ENCODE results near the gene ANKMY1. TPM values are rescaled to one million over a fixed set of nuclear protein-coding genes. Genes with fewer than 3 reads are reported as not detected.
A peak's percentile ranks its signal among the peaks of the same experiment; 100 is the strongest.

ANKMY1 gene
- total RNA-seq, 1 donor from 2014 or later = 20.6 TPM

DNA sequence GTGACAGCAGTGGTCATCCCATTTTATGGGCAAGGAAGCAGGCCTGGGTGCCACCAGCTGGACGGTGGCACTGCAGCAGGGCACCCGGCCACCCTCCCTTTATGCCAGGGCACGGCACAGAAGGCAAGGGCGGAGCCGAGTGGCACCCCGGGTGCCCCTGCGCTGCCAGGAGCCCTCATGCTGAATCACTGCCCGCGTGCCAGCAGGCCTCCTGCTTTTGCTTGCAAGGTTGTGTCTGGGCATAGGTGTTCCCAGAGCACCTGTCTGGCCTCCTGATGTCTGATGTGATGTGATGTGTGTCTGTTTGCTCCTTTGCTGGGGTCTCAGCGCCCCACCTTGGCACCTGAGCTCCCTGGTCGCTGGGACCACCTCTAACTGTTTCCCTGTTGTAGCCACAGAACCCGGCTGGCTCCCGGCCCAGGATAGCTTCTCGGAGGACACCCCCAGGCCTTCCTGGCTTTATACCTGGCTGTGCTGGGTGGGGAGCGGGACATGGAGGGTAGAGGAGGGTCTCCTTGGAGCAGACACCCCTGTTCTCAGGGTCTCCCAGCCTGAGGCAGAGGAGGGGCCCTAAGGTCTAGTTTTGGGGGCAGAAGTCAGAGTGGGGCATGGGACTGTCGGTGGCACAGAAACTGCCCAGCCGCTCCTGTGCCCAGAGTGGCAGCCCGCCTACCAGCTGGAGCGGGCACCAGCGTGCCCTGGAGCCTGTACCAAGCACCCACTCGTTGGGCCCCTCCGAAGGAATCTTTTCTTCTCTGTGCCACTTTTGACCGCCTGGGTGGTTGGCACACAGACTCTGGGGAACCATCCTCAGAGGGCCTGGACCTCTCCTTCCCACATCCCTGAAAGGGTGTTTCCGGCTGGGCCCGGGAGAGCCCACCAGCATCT lies 118.7 kb downstream of the ANKMY1 start:
- no peaks in the 10 kb centered on the region for H3K27me3 ChIP-seq
- H3K36me3 ChIP-seq = no peaks in the 10 kb centered on the region
- no peaks in the 10 kb centered on the region for H3K9me3 ChIP-seq
- no peak overlapping the region for H3K4me3 ChIP-seq
- intact Hi-C loops (cut with DNase I) = no loop called here
- TF ChIP-seq POLR2AphosphoS5 (IDR thresholded peaks at IDR 0.05; ENCODE audit: insufficient read depth in 1 of 2, low read depth in 1 of 2) = no peak
- no peak for TF ChIP-seq POLR2A (IDR thresholded peaks at IDR 0.05)
- TF ChIP-seq, protein P1, sequence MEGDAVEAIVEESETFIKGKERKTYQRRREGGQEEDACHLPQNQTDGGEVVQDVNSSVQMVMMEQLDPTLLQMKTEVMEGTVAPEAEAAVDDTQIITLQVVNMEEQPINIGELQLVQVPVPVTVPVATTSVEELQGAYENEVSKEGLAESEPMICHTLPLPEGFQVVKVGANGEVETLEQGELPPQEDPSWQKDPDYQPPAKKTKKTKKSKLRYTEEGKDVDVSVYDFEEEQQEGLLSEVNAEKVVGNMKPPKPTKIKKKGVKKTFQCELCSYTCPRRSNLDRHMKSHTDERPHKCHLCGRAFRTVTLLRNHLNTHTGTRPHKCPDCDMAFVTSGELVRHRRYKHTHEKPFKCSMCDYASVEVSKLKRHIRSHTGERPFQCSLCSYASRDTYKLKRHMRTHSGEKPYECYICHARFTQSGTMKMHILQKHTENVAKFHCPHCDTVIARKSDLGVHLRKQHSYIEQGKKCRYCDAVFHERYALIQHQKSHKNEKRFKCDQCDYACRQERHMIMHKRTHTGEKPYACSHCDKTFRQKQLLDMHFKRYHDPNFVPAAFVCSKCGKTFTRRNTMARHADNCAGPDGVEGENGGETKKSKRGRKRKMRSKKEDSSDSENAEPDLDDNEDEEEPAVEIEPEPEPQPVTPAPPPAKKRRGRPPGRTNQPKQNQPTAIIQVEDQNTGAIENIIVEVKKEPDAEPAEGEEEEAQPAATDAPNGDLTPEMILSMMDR (IDR thresholded peaks at IDR 0.05) = no peak
- DNase-seq (ENCODE audit: extremely low spot score in 2 of 2) = no peak
- peaks cover 84% of the 10 kb centered on the region for H3K4me1 ChIP-seq
- H3K27ac ChIP-seq = peak overlapping the region; percentile 67

GRCh38 chr2:240437861-240438809 lies 119.7 kb downstream of the ANKMY1 start:
- Histone ChIP-seq H3K27me3 (no peaks in the 10 kb centered on the region), H3K27ac (peak overlapping the region; percentile 67), H3K9me3 (no peaks in the 10 kb centered on the region), H3K36me3 (no peaks in the 10 kb centered on the region), H3K4me3 (peak overlapping the region; percentile 66 to 78), H3K4me1 (peaks cover 84% of the 10 kb centered on the region)
- intact Hi-C loops (cut with DNase I) = no loop called here
- DNase-seq (ENCODE audit: extremely low spot score in 2 of 2) = no peak
- TF ChIP-seq, protein P1 (IDR thresholded peaks at IDR 0.05) = peak; percentile 88 to 96 (median 90)
- no peak for TF ChIP-seq POLR2AphosphoS5 (IDR thresholded peaks at IDR 0.05; ENCODE audit: insufficient read depth in 1 of 2, low read depth in 1 of 2)

DNA sequence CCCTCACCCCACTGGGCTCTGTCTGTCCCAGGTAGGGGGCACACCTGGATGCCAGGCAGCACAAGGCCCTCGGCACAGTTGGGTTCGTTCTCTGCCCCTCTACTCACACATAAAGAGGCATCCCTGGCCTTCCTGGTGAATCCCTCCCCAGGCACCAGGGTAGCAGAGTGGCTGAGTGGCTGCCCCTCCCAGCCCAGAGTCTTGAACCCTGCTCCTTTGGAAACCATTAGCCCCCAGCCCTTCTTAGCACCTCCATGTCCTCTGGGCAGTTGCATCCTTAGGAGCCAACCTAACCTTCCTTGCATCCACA lies 120.3 kb downstream of the ANKMY1 start:
- peak overlapping the region; percentile 90 for H3K27ac ChIP-seq
- peak overlapping the region; percentile 66 to 78 for H3K4me3 ChIP-seq

GRCh38 chr2:240436683-240437550 lies 120.9 kb downstream of the ANKMY1 start:
- Histone ChIP-seq H3K9me3 (no peaks in the 10 kb centered on the region), H3K4me3 (peak overlapping the region; percentile 66 to 78), H3K27me3 (no peaks in the 10 kb centered on the region), H3K36me3 (no peaks in the 10 kb centered on the region), H3K4me1 (peaks cover 80% of the 10 kb centered on the region), H3K27ac (peak overlapping the region; percentile 90)
- intact Hi-C loops (cut with DNase I) = no loop called here
- DNase-seq (ENCODE audit: extremely low spot score in 2 of 2) = no peak
- TF ChIP-seq, protein P1 (IDR thresholded peaks at IDR 0.05) = no peak
- no peak for TF ChIP-seq POLR2A (IDR thresholded peaks at IDR 0.05)
- TF ChIP-seq POLR2AphosphoS5 (IDR thresholded peaks at IDR 0.05; ENCODE audit: insufficient read depth in 1 of 2, low read depth in 1 of 2) = peak in 1 of 2 donors; percentile 35

More for the DNA sequence above, 120.3 kb downstream of the ANKMY1 start:
- intact Hi-C loops (cut with DNase I) = no loop called here
- Histone ChIP-seq H3K9me3 (no peaks in the 10 kb centered on the region), H3K27me3 (no peaks in the 10 kb centered on the region), H3K4me1 (peaks cover 84% of the 10 kb centered on the region), H3K36me3 (no peaks in the 10 kb centered on the region)
- no peak for TF ChIP-seq POLR2A (IDR thresholded peaks at IDR 0.05)
- TF ChIP-seq POLR2AphosphoS5 (IDR thresholded peaks at IDR 0.05; ENCODE audit: insufficient read depth in 1 of 2, low read depth in 1 of 2) = no peak
- TF ChIP-seq, protein P1 (IDR thresholded peaks at IDR 0.05) = no peak
- DNase-seq (ENCODE audit: extremely low spot score in 2 of 2) = no peak

All from vagina (tissue), 2 donors.